Liver (tissue), 3 donors: Measurements from ENCODE around the gene TAS1R1.

Experiments used
- ATF3 ChIP-seq: IDR thresholded peaks from 2 replicates; pipeline ENCODE4 v1.6.1; 2016; ENCODE audit warnings: antibody characterized with exemption
- CTCF ChIP-seq: fragments of 150-350 bp; IDR thresholded peaks from 2 replicates; pipeline ENCODE4 v1.5.1; 2017; ENCODE audit warnings: improper control_type of control experiment, low read depth, low read length; ENCODE audit not compliant: missing input control
- GABPA ChIP-seq, 2 donors: IDR thresholded peaks in 1 of 2; conservative IDR thresholded peaks in 1 of 2; 2 replicates each; pipeline ENCODE4 v1.6.1; 2016; ENCODE audit warnings: antibody characterized with exemption in 2 of 2, mild to moderate bottlenecking in 1 of 2, moderate library complexity in 1 of 2
- HNF4A ChIP-seq, 2 donors: conservative IDR thresholded peaks; 2 replicates each; pipeline ENCODE4 v1.6.1; 2016; ENCODE audit warnings: antibody characterized with exemption in 2 of 2, mild to moderate bottlenecking in 2 of 2
- JUND ChIP-seq, 2 donors: IDR thresholded peaks; 2 replicates each; pipeline ENCODE4 v1.6.1; 2016; ENCODE audit warnings: antibody characterized with exemption in 2 of 2
- RAD21 ChIP-seq, 2 donors: IDR thresholded peaks; 2 replicates each; pipeline ENCODE4 v1.6.1; 2016; ENCODE audit warnings: antibody characterized with exemption in 2 of 2, mild to moderate bottlenecking in 2 of 2
- RXRA ChIP-seq, 2 donors: IDR thresholded peaks; 2 replicates each; pipeline ENCODE4 v1.6.1; 2017 to 2018; ENCODE audit warnings: antibody characterized with exemption in 2 of 2, mild to moderate bottlenecking in 1 of 2
- SP1 ChIP-seq: IDR thresholded peaks from 2 replicates; pipeline ENCODE4 v1.6.1; 2018; ENCODE audit warnings: antibody characterized with exemption, mild to moderate bottlenecking
- YY1 ChIP-seq: IDR thresholded peaks from 2 replicates; pipeline ENCODE4 v1.6.1; 2016; ENCODE audit warnings: antibody characterized with exemption, mild to moderate bottlenecking
- TF ChIP-seq, protein P1 (sequence below): IDR thresholded peaks from 2 replicates; pipeline ENCODE4 v1.6.1; 2016; ENCODE audit warnings: antibody characterized with exemption, mild to moderate bottlenecking
- TF ChIP-seq, protein P2 (sequence below): IDR thresholded peaks from 2 replicates; pipeline ENCODE4 v1.6.1; 2016; ENCODE audit warnings: antibody characterized with exemption
- donor health status: healthy.
- donor health status: healthy.

GRCh38 chr1:6579374-6580118, 24.4 kb downstream of the TAS1R1 start, which contains the start of gene ZBTB48:
- peak; percentile 79 to 94 for TF ChIP-seq GABPA (IDR thresholded peaks at IDR 0.05 in 1 of 2, conservative IDR thresholded peaks at IDR 0.05 in 1 of 2)
- no peak for TF ChIP-seq ATF3
- TF ChIP-seq CTCF = no peak
- TF ChIP-seq SP1 = peak; percentile 84
- TF ChIP-seq YY1 = peak; percentile 62
- TF ChIP-seq, protein P1, sequence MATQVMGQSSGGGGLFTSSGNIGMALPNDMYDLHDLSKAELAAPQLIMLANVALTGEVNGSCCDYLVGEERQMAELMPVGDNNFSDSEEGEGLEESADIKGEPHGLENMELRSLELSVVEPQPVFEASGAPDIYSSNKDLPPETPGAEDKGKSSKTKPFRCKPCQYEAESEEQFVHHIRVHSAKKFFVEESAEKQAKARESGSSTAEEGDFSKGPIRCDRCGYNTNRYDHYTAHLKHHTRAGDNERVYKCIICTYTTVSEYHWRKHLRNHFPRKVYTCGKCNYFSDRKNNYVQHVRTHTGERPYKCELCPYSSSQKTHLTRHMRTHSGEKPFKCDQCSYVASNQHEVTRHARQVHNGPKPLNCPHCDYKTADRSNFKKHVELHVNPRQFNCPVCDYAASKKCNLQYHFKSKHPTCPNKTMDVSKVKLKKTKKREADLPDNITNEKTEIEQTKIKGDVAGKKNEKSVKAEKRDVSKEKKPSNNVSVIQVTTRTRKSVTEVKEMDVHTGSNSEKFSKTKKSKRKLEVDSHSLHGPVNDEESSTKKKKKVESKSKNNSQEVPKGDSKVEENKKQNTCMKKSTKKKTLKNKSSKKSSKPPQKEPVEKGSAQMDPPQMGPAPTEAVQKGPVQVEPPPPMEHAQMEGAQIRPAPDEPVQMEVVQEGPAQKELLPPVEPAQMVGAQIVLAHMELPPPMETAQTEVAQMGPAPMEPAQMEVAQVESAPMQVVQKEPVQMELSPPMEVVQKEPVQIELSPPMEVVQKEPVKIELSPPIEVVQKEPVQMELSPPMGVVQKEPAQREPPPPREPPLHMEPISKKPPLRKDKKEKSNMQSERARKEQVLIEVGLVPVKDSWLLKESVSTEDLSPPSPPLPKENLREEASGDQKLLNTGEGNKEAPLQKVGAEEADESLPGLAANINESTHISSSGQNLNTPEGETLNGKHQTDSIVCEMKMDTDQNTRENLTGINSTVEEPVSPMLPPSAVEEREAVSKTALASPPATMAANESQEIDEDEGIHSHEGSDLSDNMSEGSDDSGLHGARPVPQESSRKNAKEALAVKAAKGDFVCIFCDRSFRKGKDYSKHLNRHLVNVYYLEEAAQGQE = peak; percentile 48
- no peak for TF ChIP-seq JUND (IDR thresholded peaks at IDR 0.05)
- TF ChIP-seq RAD21 (IDR thresholded peaks at IDR 0.05) = peak in 1 of 2 donors; percentile 26
- peak; percentile 62 to 72 for TF ChIP-seq RXRA (IDR thresholded peaks at IDR 0.05)
- TF ChIP-seq HNF4A (conservative IDR thresholded peaks at IDR 0.05) = peak; percentile 87 to 89
- TF ChIP-seq, protein P2, sequence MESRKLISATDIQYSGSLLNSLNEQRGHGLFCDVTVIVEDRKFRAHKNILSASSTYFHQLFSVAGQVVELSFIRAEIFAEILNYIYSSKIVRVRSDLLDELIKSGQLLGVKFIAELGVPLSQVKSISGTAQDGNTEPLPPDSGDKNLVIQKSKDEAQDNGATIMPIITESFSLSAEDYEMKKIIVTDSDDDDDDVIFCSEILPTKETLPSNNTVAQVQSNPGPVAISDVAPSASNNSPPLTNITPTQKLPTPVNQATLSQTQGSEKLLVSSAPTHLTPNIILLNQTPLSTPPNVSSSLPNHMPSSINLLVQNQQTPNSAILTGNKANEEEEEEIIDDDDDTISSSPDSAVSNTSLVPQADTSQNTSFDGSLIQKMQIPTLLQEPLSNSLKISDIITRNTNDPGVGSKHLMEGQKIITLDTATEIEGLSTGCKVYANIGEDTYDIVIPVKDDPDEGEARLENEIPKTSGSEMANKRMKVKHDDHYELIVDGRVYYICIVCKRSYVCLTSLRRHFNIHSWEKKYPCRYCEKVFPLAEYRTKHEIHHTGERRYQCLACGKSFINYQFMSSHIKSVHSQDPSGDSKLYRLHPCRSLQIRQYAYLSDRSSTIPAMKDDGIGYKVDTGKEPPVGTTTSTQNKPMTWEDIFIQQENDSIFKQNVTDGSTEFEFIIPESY = no peak
